GM12878 (cell line): ENCODE measurements around the gene GLG1. TPM values are rescaled to one million over a fixed set of nuclear protein-coding genes. Genes with fewer than 3 reads are reported as not detected.

ENCODE experiments used
- ATAC-seq: fragments of 200-7000 bp; cut with Tn5 transposase; 3 replicates; pipeline ENCODE4 v1.9.1; 2020; ENCODE audit warnings: mild to moderate bottlenecking, moderate library complexity
- BruUV-seq: library from RNA; stranded (reverse); fragments of 400-500 nt; replicated peaks from 2 replicates; lab custom pipeline; 2021; lab: Mats Ljungman, UMichigan
- CTCF ChIA-PET: fragments of 300-600 bp; sonication (Branson Sonifier 250); formaldehyde crosslinking; extraction: SDS; loops from one replicate; lab custom pipeline; 2021; ENCODE audit warnings: inconsistent platforms; lab: Yijun Ruan, JAX
- POLR2A ChIA-PET: fragments of 350-600 bp; formaldehyde crosslinking; extraction: SDS; loops from one replicate; lab custom pipeline; 2021; ENCODE audit warnings: inconsistent platforms; lab: Charles Lee
- RAD21 ChIA-PET: fragments of 300-600 bp; sonication (Branson Sonifier 250); formaldehyde crosslinking; loops from one replicate; lab custom pipeline; 2023; ENCODE audit warnings: antibody characterized with exemption; ENCODE audit not compliant: unreplicated experiment; lab: Charles Lee
- SMC1A ChIA-PET: fragments of 300-600 bp; sonication (Branson Sonifier 250); formaldehyde crosslinking; loops from one replicate; lab custom pipeline; 2023; ENCODE audit not compliant: unreplicated experiment, uncharacterized antibody; lab: Charles Lee
- DNase-seq: peaks from one replicate; pipeline ENCODE4 v3.0.0-alpha.2; 2011; ENCODE audit warnings: low read depth, low spot score
- FAIRE-seq: peaks from 3 replicates; lab custom pipeline; 2011; peaks lifted over from hg19 to GRCh38; lab: Jason Lieb, UNC
- H2AFZ ChIP-seq: 2 replicates; pipeline ENCODE4 v1.6.0; 2011; ENCODE audit warnings: low read depth, low read length, control low read depth; ENCODE audit not compliant: control insufficient read depth
- H3K27ac ChIP-seq: 2 replicates; pipeline ENCODE4 v1.5.1; 2011; ENCODE audit warnings: control low read depth; ENCODE audit not compliant: control insufficient read depth, insufficient read depth
- H3K27me3 ChIP-seq, 2 experiments: replicated peaks in 1 of 2; 2 replicates each; pipeline versions ENCODE4 v1.6.0 to v1.6.1; 2011; ENCODE audit warnings: low read length in 1 of 2; ENCODE audit not compliant: control insufficient read depth in 2 of 2, insufficient read depth in 2 of 2
- H3K36me3 ChIP-seq, 2 experiments: 2 replicates each; pipeline ENCODE4 v1.5.1; 2011; ENCODE audit warnings: low read length in 1 of 2; ENCODE audit not compliant: control insufficient read depth in 2 of 2, insufficient read depth in 2 of 2
- H3K4me1 ChIP-seq: 2 replicates; pipeline ENCODE4 v1.6.1; 2011; ENCODE audit warnings: mild to moderate bottlenecking, low read length, moderate library complexity, mixed read lengths; ENCODE audit not compliant: control insufficient read depth, insufficient read depth
- H3K4me2 ChIP-seq: 2 replicates; pipeline ENCODE4 v1.6.0; 2011; ENCODE audit warnings: control low read depth; ENCODE audit not compliant: control insufficient read depth, insufficient read depth
- H3K4me3 ChIP-seq: fragments of 200-600 bp; sonication (generic); 2 replicates; pipeline ENCODE4 v1.5.1; 2016
- H3K79me2 ChIP-seq: 2 replicates; pipeline ENCODE4 v1.6.0; 2011; ENCODE audit warnings: low read length; ENCODE audit not compliant: control insufficient read depth, insufficient read depth
- H3K9ac ChIP-seq: 2 replicates; pipeline ENCODE4 v1.8.0; 2011; ENCODE audit warnings: low read length, control low read depth, mixed read lengths; ENCODE audit not compliant: control insufficient read depth, insufficient read depth
- H3K9me3 ChIP-seq: replicated peaks from 3 replicates; pipeline ENCODE4 v1.5.1; 2011; ENCODE audit warnings: mild to moderate bottlenecking, low read length; ENCODE audit not compliant: control insufficient read depth, insufficient read depth
- H4K20me1 ChIP-seq: 2 replicates; pipeline ENCODE4 v1.6.0; 2011; ENCODE audit not compliant: control insufficient read depth, insufficient read depth
- BHLHE40 ChIP-seq, 2 experiments: fragments of 450-650 bp in 1 of 2; IDR thresholded peaks; 2 replicates each; pipeline ENCODE4 v1.6.1; 2011 to 2017; ENCODE audit warnings: low read depth in 2 of 2, borderline replicate concordance in 1 of 2, improper control_type of control experiment in 1 of 2, low read length in 1 of 2, mild to moderate bottlenecking in 1 of 2
- CBX5 ChIP-seq: sonication (generic); IDR thresholded peaks from 2 replicates; pipeline ENCODE4 v1.6.1; 2016; ENCODE audit warnings: low read depth, moderate library complexity, mild to moderate bottlenecking, inconsistent platforms
- HDAC2 ChIP-seq: fragments of 200-600 bp; sonication (generic); IDR thresholded peaks from 2 replicates; pipeline ENCODE4 v1.6.1; 2017
- IRF5 ChIP-seq: fragments of 450-650 bp; IDR thresholded peaks from 2 replicates; pipeline ENCODE4 v1.6.1; 2017; ENCODE audit warnings: borderline replicate concordance
- RAD51 ChIP-seq: fragments of 450-650 bp; IDR thresholded peaks from 2 replicates; pipeline ENCODE4 v1.6.1; 2016; ENCODE audit warnings: moderate library complexity, mild to moderate bottlenecking, inconsistent platforms
- RELB ChIP-seq: fragments of 450-650 bp; IDR thresholded peaks from 2 replicates; pipeline ENCODE4 v1.6.1; 2017; ENCODE audit warnings: low read depth, mild to moderate bottlenecking, moderate library complexity
- TCF12 ChIP-seq: IDR thresholded peaks from 2 replicates; pipeline ENCODE4 v1.6.1; 2011; ENCODE audit warnings: low read depth, mild to moderate bottlenecking, low read length
- WRNIP1 ChIP-seq: IDR thresholded peaks from 2 replicates; pipeline ENCODE4 v1.6.1; 2011; ENCODE audit warnings: low read depth, low read length, improper control_type of control experiment, borderline replicate concordance
- ZZZ3 ChIP-seq: IDR thresholded peaks from 2 replicates; pipeline ENCODE4 v1.6.1; 2011; ENCODE audit warnings: low read depth; ENCODE audit not compliant: control insufficient read depth, insufficient read length
- WGBS: methylation state at CpG from one replicate; pipeline ENCODE4 v1.1.6; 2016; ENCODE audit warnings: low lambda C conversion rate; ENCODE audit not compliant: insufficient replicate concordance, insufficient coverage; ENCODE audit errors: missing lambda C conversion rate; 5-methylcytosine and 5-hydroxymethylcytosine counted together
- in situ Hi-C: fragments of 300-500 bp; cut with MboI; formaldehyde crosslinking; loops from 9 replicates; pipeline ENCODE4 v1.14.3; 2018; ENCODE audit warnings: mixed read lengths
- intact Hi-C: fragments of 100-400 bp; cut with micrococcal nuclease; formaldehyde crosslinking; loops from one replicate; pipeline ENCODE4 v1.14.2; 2022; ENCODE audit not compliant: unreplicated experiment
- polyA plus RNA-seq, 11 experiments: library from polyadenylated mRNA; depleted of rRNA in 4 of 11; unstranded in 6 of 11; stranded (reverse) in 5 of 11; fragments of >200 nt; fragmentation: Nextera tagmentation in 4 of 11; fragmentation: Illumina TruSeq in 1 of 11; extraction: Ambion mirVana in 4 of 11; extraction: Trizol in 1 of 11; gene quantifications; 1 replicate in 1 of 11; 2 replicates in 10 of 11; pipeline versions ENCODE4 v1.2.1 to v1.2.3, GENCODE V29; 2011 to 2016; ENCODE audit warnings: inconsistent platforms in 2 of 11, missing spikeins in 2 of 11, low read depth in 1 of 11
- total RNA-seq, 4 experiments: library from RNA; depleted of rRNA in 3 of 4; stranded (reverse); fragments of >200 nt in 3 of 4; fragmentation: Illumina TruSeq in 1 of 4; extraction: Trizol in 1 of 4; gene quantifications; 2 replicates each; pipeline versions ENCODE4 v1.2.1 to v1.2.3, GENCODE V29; 2013 to 2021

The GLG1 gene
- total and polyA plus RNA-seq, 10 of the 15 experiments (the other 5 are each of a cell fraction or from before 2014, with no cell fraction given) = 7.6 to 49.4 (median 28.2) TPM

- TF ChIP-seq BHLHE40 (IDR thresholded peaks at IDR 0.05; ENCODE audit: borderline replicate concordance in 1 of 2, low read depth in 2 of 2, low read length in 1 of 2) (no peak), WRNIP1 (no peak), CBX5 (no peak), RELB (no peak)
Measured at GRCh38 chr16:74564451-74564984, 42.4 kb downstream of the GLG1 start (continued).

GRCh38 chr16:74563828-74564263, 43.1 kb downstream of the GLG1 start:
- RAD21 ChIA-PET = no interaction called here
- no peaks in the 10 kb centered on the region for H3K27me3 ChIP-seq
- H4K20me1 ChIP-seq = no peaks in the 10 kb centered on the region
- ATAC-seq = no peak; the same call in 1 of the 3 replicates
- BruUV-seq = no TSS peak
- TF ChIP-seq HDAC2 (no peak), RAD51 (no peak), IRF5 (no peak), TCF12 (no peak), ZZZ3 (no peak)
- TF ChIP-seq, all 136 proteins: peak for 0
- Histone ChIP-seq H3K4me3 (no peak overlapping the region), H3K9ac (no peak overlapping the region), H3K4me2 (no peak overlapping the region), H3K79me2 (peaks cover 33% of the 10 kb centered on the region), H3K9me3 (no peaks in the 10 kb centered on the region), H3K4me1 (peaks cover 4% of the 10 kb centered on the region), H3K27ac (no peak overlapping the region), H2AFZ (no peak overlapping the region), H3K36me3 (peaks cover 0 to 3% of the 10 kb centered on the region in 2 experiments; a peak in 1 of 4 replicates)
- DNase-seq (no peak), FAIRE-seq (no peak)
- in situ Hi-C loops (no loop called here), intact Hi-C loops (no loop called here)
- 76% methylated on average over 7 of the region's 7 CpGs for whole genome bisulfite sequencing
- SMC1A ChIA-PET = no interaction called here
- CTCF ChIA-PET = no interaction called here
- POLR2A ChIA-PET = no interaction called here
